ENCODE data around the gene CTSK.

GRCh38 chr1:150842964-150843363 lies 34.9 kb upstream of the CTSK start:
- TF ChIP-seq, protein P1, sequence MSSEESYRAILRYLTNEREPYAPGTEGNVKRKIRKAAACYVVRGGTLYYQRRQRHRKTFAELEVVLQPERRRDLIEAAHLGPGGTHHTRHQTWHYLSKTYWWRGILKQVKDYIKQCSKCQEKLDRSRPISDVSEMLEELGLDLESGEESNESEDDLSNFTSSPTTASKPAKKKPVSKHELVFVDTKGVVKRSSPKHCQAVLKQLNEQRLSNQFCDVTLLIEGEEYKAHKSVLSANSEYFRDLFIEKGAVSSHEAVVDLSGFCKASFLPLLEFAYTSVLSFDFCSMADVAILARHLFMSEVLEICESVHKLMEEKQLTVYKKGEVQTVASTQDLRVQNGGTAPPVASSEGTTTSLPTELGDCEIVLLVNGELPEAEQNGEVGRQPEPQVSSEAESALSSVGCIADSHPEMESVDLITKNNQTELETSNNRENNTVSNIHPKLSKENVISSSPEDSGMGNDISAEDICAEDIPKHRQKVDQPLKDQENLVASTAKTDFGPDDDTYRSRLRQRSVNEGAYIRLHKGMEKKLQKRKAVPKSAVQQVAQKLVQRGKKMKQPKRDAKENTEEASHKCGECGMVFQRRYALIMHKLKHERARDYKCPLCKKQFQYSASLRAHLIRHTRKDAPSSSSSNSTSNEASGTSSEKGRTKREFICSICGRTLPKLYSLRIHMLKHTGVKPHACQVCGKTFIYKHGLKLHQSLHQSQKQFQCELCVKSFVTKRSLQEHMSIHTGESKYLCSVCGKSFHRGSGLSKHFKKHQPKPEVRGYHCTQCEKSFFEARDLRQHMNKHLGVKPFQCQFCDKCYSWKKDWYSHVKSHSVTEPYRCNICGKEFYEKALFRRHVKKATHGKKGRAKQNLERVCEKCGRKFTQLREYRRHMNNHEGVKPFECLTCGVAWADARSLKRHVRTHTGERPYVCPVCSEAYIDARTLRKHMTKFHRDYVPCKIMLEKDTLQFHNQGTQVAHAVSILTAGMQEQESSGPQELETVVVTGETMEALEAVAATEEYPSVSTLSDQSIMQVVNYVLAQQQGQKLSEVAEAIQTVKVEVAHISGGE (tag by site-specific recombination; conservative IDR thresholded peaks at IDR 0.05; ENCODE audit: low read depth) = no peak
- TF ChIP-seq ZNF560 (tag by site-specific recombination; IDR thresholded peaks at IDR 0.05; ENCODE audit: borderline replicate concordance) = no peak
- no peak for TF ChIP-seq ZNF341 (tag by site-specific recombination; IDR thresholded peaks at IDR 0.05; ENCODE audit: low read depth)
- no peak for TF ChIP-seq TCF7L2 (IDR thresholded peaks at IDR 0.05; ENCODE audit: borderline replicate concordance, low read depth, low read length)
- no peak for TF ChIP-seq CTCF (tag by site-specific recombination; IDR thresholded peaks at IDR 0.05)
- no peak for TF ChIP-seq TRIM28 (IDR thresholded peaks at IDR 0.05; ENCODE audit: borderline replicate concordance, low read length)
- no peak for TF ChIP-seq ZNF837 (tag by site-specific recombination; IDR thresholded peaks at IDR 0.05)
- no peak for TF ChIP-seq ZNF335 (tag by site-specific recombination; conservative IDR thresholded peaks at IDR 0.05)
- no peak for TF ChIP-seq ZBTB49 (tag by site-specific recombination; IDR thresholded peaks at IDR 0.05; ENCODE audit: low read depth)
- TF ChIP-seq ZBTB1 (tag by site-specific recombination; IDR thresholded peaks at IDR 0.05) = no peak
- no peak for TF ChIP-seq PBX3 (CRISPR knock-in tag; IDR thresholded peaks at IDR 0.05)
- TF ChIP-seq ZBTB26 (tag by site-specific recombination; optimal IDR thresholded peaks at IDR 0.05) = no peak
- TF ChIP-seq ZNF416 (tag by site-specific recombination; IDR thresholded peaks at IDR 0.05) = no peak
- no peak for TF ChIP-seq ZNF221 (tag by site-specific recombination; IDR thresholded peaks at IDR 0.05; ENCODE audit: borderline replicate concordance)

Measured in HEK293 (cell line).